Right lobe of liver (tissue), 6 donors: ENCODE measurements around the gene ZMYND19. TPM values are rescaled to one million over a fixed set of nuclear protein-coding genes. Genes with fewer than 3 reads are reported as not detected.

Source experiments
- ATAC-seq, 4 donors: fragments of 200-7000 bp; cut with Tn5 transposase; one replicate each; pipeline ENCODE4 v1.9.1; 2020; ENCODE audit warnings: mild to moderate bottlenecking in 4 of 4, moderate library complexity in 4 of 4
- DNase-seq, 3 donors: peaks; one replicate each; pipeline ENCODE4 v3.0.0-alpha.2; 2020
- H3K27ac ChIP-seq, 3 donors: fragments of 200-600 bp; one replicate each; pipeline ENCODE4 v1.8.0; 2022
- H3K27me3 ChIP-seq, 2 donors: fragments of 200-600 bp; one replicate each; pipeline ENCODE4 v1.8.0; 2022
- H3K36me3 ChIP-seq, 4 donors: fragments of 200-600 bp; sonication (generic) in 1 of 4; one replicate each; pipeline versions ENCODE4 v1.5.1 to v1.8.0; 2017 to 2022; ENCODE audit warnings: control low read depth in 1 of 4
- H3K4me1 ChIP-seq, 4 donors: fragments of 200-600 bp; sonication (generic) in 1 of 4; one replicate each; pipeline versions ENCODE4 v1.5.1 to v1.8.0; 2017 to 2022; ENCODE audit warnings: control low read depth in 1 of 4
- H3K4me3 ChIP-seq, 3 donors: fragments of 200-600 bp; one replicate each; pipeline ENCODE4 v1.8.0; 2022
- H3K9me3 ChIP-seq, 4 donors: fragments of 200-600 bp; sonication (generic) in 1 of 4; one replicate each; pipeline versions ENCODE4 v1.5.1 to v1.8.0; 2017 to 2022; ENCODE audit warnings: control low read depth in 1 of 4
- CTCF ChIP-seq, 4 donors: fragments of 200-600 bp in 3 of 4; fragments of 450-650 bp in 1 of 4; IDR thresholded peaks; one replicate each; pipeline versions ENCODE4 v1.5.1 to v1.8.0; 2016 to 2022; ENCODE audit warnings: antibody characterized with exemption in 4 of 4, mild to moderate bottlenecking in 2 of 4
- POLR2A ChIP-seq: fragments of 450-650 bp; IDR thresholded peaks from one replicate; pipeline ENCODE4 v1.6.1; 2017; ENCODE audit warnings: antibody characterized with exemption, mild to moderate bottlenecking
- WGBS: methylation state at CpG from one replicate; pipeline ENCODE4 v1.1.6; 2018; ENCODE audit warnings: low coverage, low lambda C conversion rate; ENCODE audit not compliant: insufficient coverage; ENCODE audit errors: missing lambda C conversion rate; 5-methylcytosine and 5-hydroxymethylcytosine counted together
- intact Hi-C, 2 donors: fragments of 100-400 bp; cut with DNase I; formaldehyde crosslinking; loops; one replicate each; pipeline versions ENCODE4 v1.11.2 to v1.14.1; 2022
- total RNA-seq, 6 experiments: library from RNA; depleted of rRNA in 2 of 6; stranded (reverse); fragments of >200 nt in 2 of 6; fragmentation: NEBNext Ultra II Directional in 3 of 6; extraction: Animal tissue kit (Norgen Biotek cat#: 25700) in 3 of 6; gene quantifications; one replicate each; pipeline versions ENCODE4 v1.1.0 to v1.2.4, GENCODE V29; 2016 to 2023
- donor health status: DM: no; HTN: yes; CAD: no.
- donor health status: DM: no; HTN: no; CAD: no.
- donor health status: DM: no; HTN: no; CAD: no.
- donor health status: DM: no; HTN: yes; CAD: no.
- donor health status: DM: no; HTN: yes; CAD: no.

The ZMYND19 gene
- total RNA-seq, 6 experiments from 2014 or later = 8.4 to 11.7 (median 9.0) TPM

- Histone ChIP-seq H3K9me3 (no peaks in the 10 kb centered on the region), H3K4me3 (no peak overlapping the region), H3K36me3 (no peaks in the 10 kb centered on the region), H3K27ac (no peak overlapping the region), H3K27me3 (no peaks in the 10 kb centered on the region), H3K4me1 (peaks cover 0 to 38% (median 8%) of the 10 kb centered on the region in 4 donors)
- no peak for TF ChIP-seq CTCF (IDR thresholded peaks at IDR 0.05)
- no peak for TF ChIP-seq POLR2A
- no peak for DNase-seq
- WGBS = 82% methylated on average over 5 of the region's 5 CpGs
- no peak for ATAC-seq
- intact Hi-C loops = no loop called here
These were observed 43.7 kb upstream of the ZMYND19 start for GRCh38 chr9:137634016-137634415.

DNA sequence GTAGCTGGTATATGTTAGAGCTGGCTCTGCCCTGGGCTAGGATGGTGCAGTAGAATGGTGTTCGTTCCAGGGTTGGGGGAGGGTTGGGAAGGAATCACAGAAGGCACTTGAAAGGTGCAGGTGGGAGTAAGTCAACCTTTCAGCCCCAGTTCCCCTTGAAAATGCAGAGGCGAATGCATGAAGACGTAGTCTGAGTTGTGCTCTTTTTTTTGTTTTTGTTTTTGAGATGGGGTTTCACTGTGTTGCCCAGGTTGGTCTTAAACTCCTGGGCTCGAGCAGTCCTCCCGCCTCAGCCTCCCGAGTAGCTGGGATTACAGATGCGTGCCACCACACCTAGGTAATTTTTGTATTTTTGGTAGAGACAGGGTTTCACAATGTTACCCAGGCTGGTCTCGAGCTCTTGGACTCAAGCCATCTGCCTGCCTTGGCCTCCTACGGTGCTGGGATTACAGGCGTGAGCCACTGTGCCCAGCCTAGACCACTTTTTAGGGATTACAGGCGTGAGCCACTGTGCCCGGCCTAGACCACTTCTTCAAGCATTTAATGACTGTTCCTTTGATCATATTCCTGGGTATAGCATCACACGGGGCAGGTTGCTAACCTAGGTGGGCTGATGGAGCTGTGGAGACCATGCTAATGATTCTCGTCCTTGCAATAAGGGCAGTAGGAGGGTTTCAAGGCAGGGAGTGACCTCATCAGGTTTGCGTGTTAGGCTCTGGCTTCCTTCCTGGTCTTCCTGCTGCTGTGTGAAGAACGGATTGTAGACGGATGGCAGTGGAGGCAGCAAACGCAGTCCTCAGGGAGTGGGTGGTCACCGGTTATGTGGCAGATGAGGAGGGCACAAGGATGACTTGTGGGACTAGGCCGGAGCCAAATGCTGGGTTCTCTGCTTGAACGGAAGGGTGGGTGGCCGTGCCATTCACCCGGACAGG, 42.2 kb upstream of the ZMYND19 start:
- TF ChIP-seq POLR2A = no peak
- TF ChIP-seq CTCF (IDR thresholded peaks at IDR 0.05) = no peak
- no peaks in the 10 kb centered on the region for H3K27me3 ChIP-seq
- H3K36me3 ChIP-seq = no peaks in the 10 kb centered on the region
- H3K4me3 ChIP-seq = no peak overlapping the region
- intact Hi-C loops = no loop called here
- 55% methylated on average over 16 of the region's 23 CpGs for WGBS
- ATAC-seq = peak; percentile 29 to 62 (median 38)
- no peak overlapping the region for H3K27ac ChIP-seq
- H3K9me3 ChIP-seq = no peaks in the 10 kb centered on the region
- no peak for DNase-seq
- H3K4me1 ChIP-seq = peaks cover 0 to 43% (median 8%) of the 10 kb centered on the region in 4 donors

DNA sequence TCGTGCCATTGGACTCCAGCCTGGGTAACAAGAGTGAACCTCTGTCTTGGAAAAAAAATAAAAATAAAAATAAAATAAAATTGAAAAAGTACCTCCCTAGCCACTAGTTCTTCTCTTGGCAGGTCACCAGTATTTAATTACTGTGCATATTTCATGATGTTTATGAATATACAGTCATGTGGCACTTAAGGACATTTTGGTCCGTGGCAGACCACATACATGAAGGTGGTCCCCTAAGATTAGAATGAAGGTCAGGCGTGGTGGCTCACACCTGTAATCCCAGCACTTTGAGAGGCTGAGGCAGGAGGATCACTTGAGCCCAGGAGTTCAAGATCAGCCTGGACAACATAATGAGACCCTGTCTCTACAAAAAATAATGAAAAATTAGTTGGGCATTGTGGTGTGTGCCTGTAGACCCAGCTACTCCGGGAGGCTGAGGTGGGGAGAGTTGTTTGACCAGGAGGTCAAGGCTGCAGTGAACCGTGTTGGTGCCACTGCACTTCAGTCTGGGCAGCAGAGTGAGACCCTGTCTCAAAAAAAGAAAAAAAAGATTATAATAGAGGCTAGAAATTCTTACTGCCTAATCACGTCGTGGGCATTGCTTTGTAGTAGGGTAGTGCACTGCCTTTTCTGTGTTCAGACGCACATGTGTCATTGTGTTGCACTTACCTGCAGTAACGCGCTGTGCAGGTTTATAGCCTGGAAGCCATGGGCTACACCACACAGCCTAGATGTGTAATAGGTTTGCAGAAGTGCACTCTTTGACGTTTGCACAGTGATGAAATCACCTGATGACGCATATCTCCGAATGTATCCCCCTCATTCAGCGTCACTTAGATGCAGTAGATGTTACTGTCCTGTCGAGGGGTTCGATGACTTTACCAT, 41.3 kb upstream of the ZMYND19 start:
- Histone ChIP-seq H3K9me3 (no peaks in the 10 kb centered on the region), H3K4me1 (peaks cover 0 to 43% (median 8%) of the 10 kb centered on the region in 4 donors), H3K27me3 (no peaks in the 10 kb centered on the region), H3K4me3 (no peak overlapping the region), H3K27ac (no peak overlapping the region), H3K36me3 (no peaks in the 10 kb centered on the region)
- DNase-seq (no peak), ATAC-seq (no peak)
- intact Hi-C loops = no loop called here
- TF ChIP-seq CTCF (IDR thresholded peaks at IDR 0.05) (no peak), POLR2A (no peak)
- 67% methylated on average over 13 of the region's 16 CpGs for WGBS

- H3K27ac ChIP-seq = no peak overlapping the region
- no peaks in the 10 kb centered on the region for H3K9me3 ChIP-seq
- WGBS = 53% methylated on average over 4 of the region's 4 CpGs
- no peaks in the 10 kb centered on the region for H3K36me3 ChIP-seq
- H3K4me1 ChIP-seq = peaks cover 0 to 44% (median 8%) of the 10 kb centered on the region in 4 donors
- intact Hi-C loops = no loop called here
- no peaks in the 10 kb centered on the region for H3K27me3 ChIP-seq
- TF ChIP-seq CTCF (IDR thresholded peaks at IDR 0.05) (no peak), POLR2A (no peak)
- H3K4me3 ChIP-seq = no peak overlapping the region
- DNase-seq = no peak
- ATAC-seq = peak; percentile 14 to 48 (median 32)
These were observed 40.4 kb upstream of the ZMYND19 start for GRCh38 chr9:137630679-137631078.
